Hepatocyte (in vitro differentiated cells): ENCODE measurements around the gene C2CD4D.

Source experiments
- CTCF ChIP-seq: fragments of 200-600 bp; sonication (generic); IDR thresholded peaks from 2 replicates; pipeline ENCODE4 v1.5.1; 2016; ENCODE audit warnings: antibody characterized with exemption, mild to moderate bottlenecking; ENCODE audit not compliant: poor library complexity
- EZH2phosphoT487 ChIP-seq: fragments of 200-600 bp; sonication (generic); IDR thresholded peaks from one replicate; pipeline ENCODE4 v1.6.1; 2018; ENCODE audit warnings: antibody characterized with exemption, mild to moderate bottlenecking, low read depth, moderate library complexity; ENCODE audit not compliant: unreplicated experiment, severe bottlenecking

- TF ChIP-seq EZH2phosphoT487 (no peak), CTCF (no peak)
These were observed 29.5 kb downstream of the C2CD4D start for GRCh38 chr1:151809985-151810556.
